HepG2 (cell line): Measurements from ENCODE around the gene CELSR2. TPM values are rescaled to one million over a fixed set of nuclear protein-coding genes. Genes with fewer than 3 reads are reported as not detected.

Source experiments
- BCLAF1 ChIP-seq: fragments of 450-650 bp; IDR thresholded peaks from 2 replicates; pipeline ENCODE4 v1.6.1; 2017; ENCODE audit warnings: mild to moderate bottlenecking
- BORCS8-MEF2B ChIP-seq: sonication (generic); formaldehyde crosslinking; IDR thresholded peaks from 2 replicates; pipeline ENCODE4 v1.8.0; 2022; ENCODE audit warnings: mild to moderate bottlenecking, missing genetic modification reagents
- DMAP1 ChIP-seq: IDR thresholded peaks from 2 replicates; pipeline ENCODE4 v1.6.1; 2016
- FOXK1 ChIP-seq: sonication (generic); formaldehyde crosslinking; IDR thresholded peaks from 2 replicates; pipeline ENCODE4 v1.4.0; 2020; ENCODE audit warnings: low read depth, missing genetic modification reagents, borderline replicate concordance
- HMGXB3 ChIP-seq: sonication (generic); formaldehyde crosslinking; IDR thresholded peaks from 2 replicates; pipeline ENCODE4 v1.4.0; 2020; ENCODE audit warnings: missing genetic modification reagents, borderline replicate concordance
- MBNL3 ChIP-seq: fragments of 250-450 bp; sonication (Bioruptor Pico); conservative IDR thresholded peaks from 2 replicates; pipeline ENCODE4 v1.8.0; 2022; ENCODE audit warnings: mild to moderate bottlenecking, inconsistent platforms
- MEIS2 ChIP-seq: sonication (generic); formaldehyde crosslinking; IDR thresholded peaks from 2 replicates; pipeline ENCODE4 v1.9.0; 2021; ENCODE audit warnings: mild to moderate bottlenecking, missing genetic modification reagents
- MYPOP ChIP-seq: sonication (generic); formaldehyde crosslinking; IDR thresholded peaks from 2 replicates; pipeline ENCODE4 v1.8.1; 2023; ENCODE audit warnings: mild to moderate bottlenecking, moderate library complexity, missing genetic modification reagents
- NFRKB ChIP-seq: fragments of 450-650 bp; IDR thresholded peaks from 2 replicates; pipeline ENCODE4 v1.6.1; 2017
- NR0B2 ChIP-seq: sonication (generic); formaldehyde crosslinking; IDR thresholded peaks from 2 replicates; pipeline ENCODE4 v1.4.0; 2020; ENCODE audit warnings: mild to moderate bottlenecking, missing genetic modification reagents
- SCMH1 ChIP-seq: sonication (generic); formaldehyde crosslinking; IDR thresholded peaks from 2 replicates; pipeline ENCODE4 v1.9.0; 2021; ENCODE audit warnings: missing genetic modification reagents, mild to moderate bottlenecking, borderline replicate concordance
- SOX13 ChIP-seq, 3 experiments: fragments of 450-650 bp in 1 of 3; sonication (generic) in 1 of 3; formaldehyde crosslinking in 1 of 3; IDR thresholded peaks in 2 of 3; conservative IDR thresholded peaks in 1 of 3; 2 replicates each; pipeline versions ENCODE4 v1.5.0 to v1.6.1; 2016 to 2020; ENCODE audit warnings: antibody characterized with exemption in 1 of 3, mild to moderate bottlenecking in 1 of 3, missing compliant biosample characterization in 1 of 3, missing genetic modification reagents in 1 of 3, moderate library complexity in 1 of 3
- TARDBP ChIP-seq: sonication (generic); formaldehyde crosslinking; IDR thresholded peaks from 2 replicates; pipeline ENCODE4 v1.8.0; 2022; ENCODE audit warnings: mild to moderate bottlenecking, missing genetic modification reagents
- WIZ ChIP-seq: sonication (generic); formaldehyde crosslinking; IDR thresholded peaks from 2 replicates; pipeline ENCODE4 v1.5.1; 2020; ENCODE audit warnings: mild to moderate bottlenecking, missing genetic modification reagents
- ZMAT3 ChIP-seq: sonication (generic); formaldehyde crosslinking; conservative IDR thresholded peaks from 2 replicates; pipeline ENCODE4 v1.7.0; 2021; ENCODE audit warnings: missing genetic modification reagents
- ZNF253 ChIP-seq: sonication (generic); formaldehyde crosslinking; IDR thresholded peaks from 2 replicates; pipeline ENCODE4 v1.8.0; 2022; ENCODE audit warnings: mild to moderate bottlenecking, missing genetic modification reagents, borderline replicate concordance
- ZNF451 ChIP-seq: sonication (generic); formaldehyde crosslinking; IDR thresholded peaks from 2 replicates; pipeline ENCODE4 v1.5.0; 2020; ENCODE audit warnings: mild to moderate bottlenecking, missing genetic modification reagents
- ZNF766 ChIP-seq: sonication (generic); formaldehyde crosslinking; IDR thresholded peaks from 2 replicates; pipeline ENCODE4 v1.5.0; 2020; ENCODE audit warnings: missing genetic modification reagents, borderline replicate concordance
- ZNF839 ChIP-seq: sonication (generic); formaldehyde crosslinking; IDR thresholded peaks from 2 replicates; pipeline ENCODE4 v1.4.0; 2020; ENCODE audit warnings: missing genetic modification reagents, mild to moderate bottlenecking, borderline replicate concordance
- polyA plus RNA-seq, 8 experiments: library from polyadenylated mRNA; depleted of rRNA in 3 of 8; stranded (reverse) in 7 of 8; unstranded in 1 of 8; fragments of >200 nt; fragmentation: Illumina TruSeq in 4 of 8; extraction: Trizol in 4 of 8; gene quantifications; 2 replicates each; pipeline versions ENCODE4 v1.2.1 to v1.2.3, GENCODE V29; 2011 to 2016; ENCODE audit warnings: low read depth in 4 of 8, missing spikeins in 1 of 8, mixed read lengths in 1 of 8; ENCODE audit not compliant: insufficient read depth in 1 of 8
- total RNA-seq, 5 experiments: library from RNA; depleted of rRNA; stranded (reverse); fragments of >200 nt; fragmentation: Illumina TruSeq; extraction: Trizol; gene quantifications; 2 replicates each; pipeline ENCODE4 v1.2.3, GENCODE V29; 2016; ENCODE audit warnings: low read depth in 1 of 5

CELSR2 gene
- total and polyA plus RNA-seq, 2 of the 13 experiments (the other 11 are each of a cell fraction or from before 2014, with no cell fraction given): 4.0 to 6.6 TPM

GRCh38 chr1:109277434-109278204 is 28.3 kb downstream of the CELSR2 start (continued):
- TF ChIP-seq NR0B2 (CRISPR knock-in tag) (no peak), ZMAT3 (CRISPR knock-in tag) (no peak), HMGXB3 (CRISPR knock-in tag) (no peak), BCLAF1 (no peak), ZNF839 (no peak), MEIS2 (CRISPR knock-in tag) (peak; percentile 72), MYPOP (CRISPR knock-in tag) (no peak; the same call in 1 of the 2 replicates), SOX13 (IDR thresholded peaks at IDR 0.05) (no peak), SOX13 (CRISPR knock-in tag; conservative IDR thresholded peaks at IDR 0.05 in 1 of 2, IDR thresholded peaks at IDR 0.05 in 1 of 2) (peak in 1 of 2 experiments; percentile 70; a peak in 2 of 4 replicates), ZNF766 (CRISPR knock-in tag) (no peak; the same call in 1 of the 2 replicates), WIZ (CRISPR knock-in tag) (no peak), BORCS8-MEF2B (CRISPR knock-in tag) (peak; percentile 61; the same call in 1 of the 2 replicates), TARDBP (no peak; the same call in 1 of the 2 replicates), DMAP1 (CRISPR knock-in tag) (peak; percentile 49; the same call in 1 of the 2 replicates), NFRKB (no peak), SCMH1 (CRISPR knock-in tag) (no peak), MBNL3 (CRISPR knock-in tag) (no peak), FOXK1 (CRISPR knock-in tag) (peak; percentile 68; the same call in 1 of the 2 replicates), ZNF253 (CRISPR knock-in tag) (no peak), ZNF451 (no peak)
